ENCODE measurements around the gene TMEM38A.
A peak's percentile ranks its signal among the peaks of the same experiment; 100 is the strongest.
"Not testable (repeated sequence)": the region's sequence is repeated elsewhere in the genome, so short reads cannot be mapped to it uniquely, and the experiment has no call there.

Gene TMEM38A

DNA sequence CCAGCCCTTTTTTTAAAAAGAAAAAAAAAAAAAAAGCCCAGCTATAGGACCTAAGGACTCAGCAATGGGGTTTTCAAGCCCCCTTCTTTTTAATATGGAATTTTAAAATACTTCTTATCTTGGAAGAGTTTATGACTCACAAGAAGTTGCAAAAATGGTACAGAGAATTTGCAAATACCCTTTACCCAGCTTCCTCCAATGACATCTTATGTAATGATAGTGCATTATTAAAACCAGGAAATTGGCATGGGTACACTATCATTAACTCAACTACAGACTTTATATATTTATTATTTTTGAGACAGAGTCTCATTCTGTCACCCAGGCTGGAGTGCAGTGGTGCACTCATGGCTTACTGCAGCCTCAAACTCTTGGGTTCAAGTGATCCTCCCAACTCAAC, 16.1 kb downstream of the TMEM38A start:
- DNase-seq (ENCODE audit: low read depth, low spot score): no peak

DNA sequence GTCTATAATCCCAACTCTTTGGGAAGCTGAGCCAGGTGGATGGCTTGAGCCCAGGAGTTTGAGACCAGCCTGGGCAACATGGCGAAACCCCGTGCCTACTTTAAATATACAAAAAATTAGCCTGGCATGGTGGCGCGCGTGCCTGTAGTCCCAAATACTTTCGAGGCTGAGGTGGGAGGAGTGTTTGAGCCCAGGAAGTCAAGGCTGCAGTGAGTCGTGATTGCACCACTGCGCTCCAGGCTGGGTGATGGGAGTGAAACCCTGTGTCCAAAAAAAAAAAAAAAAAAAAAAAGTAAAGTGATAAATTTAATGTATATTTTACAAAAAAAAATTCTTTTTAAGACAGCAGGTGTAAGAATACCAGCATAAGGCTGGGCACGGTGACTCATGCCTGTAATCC, 17.6 kb downstream of the TMEM38A start:
- no peak for DNase-seq (ENCODE audit: low read depth, low spot score)

DNA sequence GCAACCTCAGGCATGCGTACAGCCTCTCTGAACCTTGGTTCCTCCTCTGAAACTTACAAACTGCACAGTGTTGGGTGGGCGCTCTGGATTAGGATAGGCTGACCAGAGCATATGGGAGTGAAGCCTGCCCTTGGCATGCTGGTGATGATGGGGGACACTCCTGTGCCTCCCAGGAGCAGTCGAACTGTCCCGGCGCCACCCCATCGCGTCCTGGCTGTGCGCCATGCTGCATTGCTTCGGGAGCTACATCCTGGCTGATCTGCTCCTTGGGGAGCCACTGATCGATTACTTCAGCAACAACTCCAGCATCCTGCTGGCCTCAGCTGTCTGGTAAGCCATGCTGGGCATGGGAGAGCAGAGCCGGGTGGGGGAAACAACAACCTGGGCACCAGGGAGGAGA, 18.9 kb downstream of the TMEM38A start:
- no peak for DNase-seq (ENCODE audit: low read depth, low spot score)

DNA sequence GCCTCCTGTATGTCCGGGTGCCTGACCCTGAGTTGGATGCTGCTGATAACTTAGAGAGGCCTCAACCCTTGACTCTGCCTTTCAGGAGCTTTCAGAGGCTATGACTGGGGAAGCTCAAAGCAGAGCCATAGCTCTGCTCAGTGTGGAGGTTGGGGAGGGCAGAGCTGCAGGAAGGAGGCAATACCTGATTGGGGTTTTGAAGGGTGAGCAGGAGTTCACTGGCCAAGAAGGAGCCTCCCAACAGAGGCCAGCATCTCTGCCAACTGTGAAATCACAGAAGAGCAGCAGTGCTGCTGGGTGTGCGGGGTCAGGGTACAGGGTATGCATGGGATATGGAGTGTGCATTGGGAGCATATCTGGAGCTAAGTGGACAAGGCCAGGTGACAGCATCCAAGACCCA, 21.6 kb downstream of the TMEM38A start:
- no peak for DNase-seq (ENCODE audit: low read depth, low spot score)

DNA sequence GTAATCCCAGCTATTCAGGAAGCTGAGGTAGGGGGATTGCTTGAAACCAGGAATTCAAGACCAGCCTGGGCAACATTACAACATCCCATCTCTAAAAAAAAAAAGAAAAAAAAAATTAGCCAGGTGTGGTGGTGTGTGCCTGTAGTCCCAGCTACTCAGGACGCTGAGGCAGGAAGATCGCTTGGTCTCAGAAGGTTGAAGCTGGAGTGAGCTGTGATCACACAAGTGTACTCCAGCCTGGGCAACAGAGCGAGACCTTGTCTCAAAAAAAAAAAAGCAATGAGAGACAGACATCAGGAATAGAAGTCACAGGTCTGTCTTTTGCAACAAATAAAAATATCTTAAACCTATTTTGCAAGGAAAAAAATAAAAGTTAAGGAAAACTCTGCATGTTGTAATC, 23.3 kb downstream of the TMEM38A start:
- DNase-seq (ENCODE audit: low read depth, low spot score): no peak

DNA sequence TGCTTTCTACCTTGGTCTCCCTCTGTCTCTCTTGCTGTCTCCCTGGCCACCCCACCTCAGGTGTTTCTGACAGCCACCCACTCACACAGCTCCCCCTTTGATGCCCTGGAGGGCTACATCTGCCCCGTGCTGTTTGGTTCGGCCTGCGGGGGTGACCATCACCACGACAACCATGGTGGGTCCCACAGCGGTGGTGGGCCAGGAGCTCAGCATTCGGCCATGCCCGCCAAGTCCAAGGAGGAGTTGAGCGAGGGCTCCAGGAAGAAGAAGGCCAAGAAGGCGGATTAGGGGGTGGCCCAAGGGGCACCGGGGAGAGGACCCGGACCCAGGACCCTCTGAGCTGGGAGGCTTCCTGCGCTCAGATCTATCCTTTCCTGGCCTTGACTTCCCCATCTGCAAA, 27.1 kb downstream of the TMEM38A start:
- DNase-seq (ENCODE audit: low read depth, low spot score): no peak

DNA sequence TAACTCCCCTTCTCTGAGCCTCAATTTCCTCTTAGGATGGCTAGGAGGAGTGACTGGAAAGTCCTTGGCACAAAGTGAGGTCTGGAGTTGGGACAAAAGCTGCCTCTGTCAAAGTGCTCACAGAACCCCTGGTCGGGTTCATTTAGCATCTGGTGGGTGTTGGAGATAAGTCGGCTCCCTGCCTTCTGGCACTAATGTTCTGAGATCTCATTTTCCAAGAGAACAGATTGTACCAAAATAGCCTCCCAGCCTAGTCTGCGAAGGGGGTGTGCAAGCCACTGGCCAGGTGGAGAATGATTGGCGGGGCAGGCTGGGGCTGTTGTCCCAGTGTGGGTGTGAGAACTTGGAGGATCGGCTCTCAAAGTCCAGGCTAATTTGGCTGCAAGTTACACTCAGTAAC, 38.0 kb downstream of the TMEM38A start:
- DNase-seq (ENCODE audit: low read depth, low spot score): no peak

DNA sequence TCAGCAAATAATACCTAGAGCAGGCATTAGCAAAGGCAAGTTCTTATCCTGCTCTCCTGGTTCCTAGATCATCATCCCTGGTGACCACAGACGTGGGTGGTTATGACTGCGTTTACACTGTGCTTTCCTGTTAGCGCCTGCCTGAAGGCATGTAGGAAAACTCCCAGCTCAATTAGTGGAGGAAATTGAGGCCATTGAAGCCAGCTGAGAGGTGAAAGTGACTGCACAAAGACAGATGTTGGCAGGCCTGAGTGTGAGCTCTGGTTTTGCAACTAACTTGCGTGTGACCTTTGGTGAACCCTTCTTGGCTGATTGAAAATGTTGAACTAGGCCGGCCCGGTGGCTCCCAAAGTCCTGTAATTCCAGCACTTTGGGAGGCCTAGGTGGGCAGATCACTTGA, 41.2 kb downstream of the TMEM38A start:
- DNase-seq (ENCODE audit: low read depth, low spot score): no peak

DNA sequence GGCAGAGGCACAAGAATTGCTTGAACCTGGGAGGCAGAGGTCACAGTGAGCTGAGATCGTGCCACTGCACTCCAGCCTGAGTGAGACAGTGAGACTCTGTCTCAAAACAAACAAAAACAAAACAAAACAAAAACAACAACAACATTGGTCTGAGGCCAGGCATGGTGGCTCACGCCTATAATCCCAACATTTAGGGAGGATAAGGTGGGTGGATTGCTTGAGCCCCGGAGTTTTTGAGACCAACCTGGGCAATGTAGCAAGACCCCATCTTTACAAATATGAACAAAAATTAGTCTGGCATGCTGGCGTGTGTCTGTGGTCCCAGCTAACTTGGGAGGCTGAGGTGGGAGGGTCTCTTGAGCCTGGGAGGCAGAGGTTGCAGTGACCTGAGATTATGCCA, 42.7 kb downstream of the TMEM38A start:
- no peak for DNase-seq (ENCODE audit: low read depth, low spot score)

DNA sequence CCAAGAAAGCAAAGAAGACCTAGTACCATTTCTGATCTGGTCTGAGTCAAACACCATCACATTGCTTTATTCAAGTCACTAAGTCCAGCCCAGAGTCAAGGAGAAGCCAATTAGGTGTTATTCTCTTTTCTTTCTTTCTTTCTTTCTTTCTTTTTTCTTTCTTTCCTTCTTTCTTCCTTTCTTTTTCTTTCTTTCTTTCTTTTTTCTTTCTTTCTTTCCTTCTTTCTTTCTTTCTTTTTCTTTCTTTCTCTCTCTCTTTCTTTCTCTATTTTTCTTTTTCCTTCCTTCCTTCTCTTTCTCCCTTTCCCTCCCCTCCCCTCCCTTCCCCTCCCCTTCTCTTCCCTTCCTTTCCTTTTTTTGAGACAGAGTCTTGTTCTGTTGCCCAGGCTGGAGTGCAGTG, 49.9 kb downstream of the TMEM38A start:
- not testable (repeated sequence) for DNase-seq (ENCODE audit: low read depth, low spot score)

DNA sequence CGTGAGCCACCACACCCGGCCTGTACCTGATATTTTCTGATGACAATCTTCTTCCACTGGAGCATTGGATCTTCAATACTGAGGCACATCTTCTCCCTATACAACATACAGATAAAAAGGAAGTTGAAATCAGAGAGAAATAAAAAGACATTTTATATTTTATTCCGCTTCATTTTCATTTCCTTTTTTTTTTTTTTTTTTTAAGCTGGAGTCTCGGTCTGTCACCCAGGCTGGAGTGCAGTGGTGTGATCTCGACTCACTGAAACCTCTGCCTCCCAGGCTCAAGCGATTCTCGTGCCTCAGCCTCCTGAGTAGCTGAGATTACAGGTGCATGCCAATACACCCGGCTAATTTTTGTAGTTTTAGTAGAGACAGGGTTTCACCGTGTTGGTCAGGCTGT, 51.4 kb downstream of the TMEM38A start:
- not testable (repeated sequence) for DNase-seq (ENCODE audit: low read depth, low spot score)

DNA sequence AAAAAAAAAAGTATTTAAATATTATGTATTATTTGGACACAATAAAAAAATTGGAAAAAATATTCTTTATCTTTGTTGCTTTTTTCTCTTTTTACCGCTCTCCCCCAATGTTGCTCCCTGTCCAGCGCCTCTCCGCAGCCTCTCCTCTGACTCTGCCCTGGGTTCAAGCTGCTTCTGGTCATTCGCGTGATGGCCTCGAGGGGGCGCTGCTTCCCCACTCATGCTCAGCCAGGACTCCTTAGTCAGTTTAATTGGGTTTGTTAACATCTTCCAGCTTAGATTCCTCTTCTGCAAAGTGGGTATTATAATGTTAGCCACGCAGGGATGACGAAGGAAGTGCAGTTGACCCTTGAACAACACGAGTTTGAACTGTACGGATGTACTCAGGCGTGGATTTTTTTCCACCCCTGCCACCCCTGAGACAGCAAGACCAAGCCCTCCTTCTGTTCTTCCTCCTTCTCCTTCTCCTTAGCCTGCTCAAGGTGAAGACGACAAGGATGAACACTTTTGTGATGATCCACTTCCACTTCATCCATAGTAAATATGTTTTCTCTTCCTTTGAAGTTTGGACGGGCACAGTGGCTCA, 53.9 kb downstream of the TMEM38A start:
- no peak for DNase-seq (ENCODE audit: low read depth, low spot score)

DNA sequence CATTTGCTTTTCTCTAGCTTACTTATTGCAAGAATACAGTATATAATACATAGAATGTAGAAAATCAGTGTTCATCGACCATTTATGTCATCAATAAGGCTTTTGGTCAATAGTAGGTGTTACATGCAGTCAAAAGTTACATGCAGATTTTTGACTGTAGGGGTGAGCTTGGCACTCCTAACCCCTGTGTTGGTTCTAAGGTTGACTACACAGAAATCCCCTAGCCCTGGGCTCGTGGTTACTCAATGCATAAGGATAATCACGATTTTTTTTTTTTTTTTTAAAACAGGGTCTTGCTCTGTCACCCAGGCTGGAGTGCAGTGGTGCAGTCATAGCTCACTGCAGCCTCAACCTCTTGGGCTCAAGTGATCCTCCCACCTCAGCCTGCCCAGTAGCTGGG, 54.7 kb downstream of the TMEM38A start:
- no peak for DNase-seq (ENCODE audit: low read depth, low spot score)

DNA sequence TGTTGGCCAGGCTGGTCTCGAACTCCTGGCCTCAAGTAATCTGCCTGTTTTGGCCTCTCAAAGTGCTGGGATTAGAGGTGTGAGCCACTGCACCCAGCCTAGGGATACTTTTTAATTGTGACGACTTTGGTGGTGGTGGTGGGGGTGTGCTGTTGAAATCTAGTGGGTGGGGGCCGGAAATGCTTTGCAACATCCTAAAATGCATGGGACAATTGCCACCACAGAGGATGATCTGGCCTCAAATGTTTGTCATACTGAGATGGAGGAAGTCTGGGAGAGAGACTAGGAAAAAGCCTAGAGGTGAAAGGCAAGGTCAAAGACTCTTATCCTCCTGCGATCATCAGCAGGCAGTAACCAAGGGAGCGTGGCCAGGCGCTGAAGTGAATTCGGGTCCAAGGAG, 60.1 kb downstream of the TMEM38A start:
- DNase-seq (ENCODE audit: low read depth, low spot score): no peak

DNA sequence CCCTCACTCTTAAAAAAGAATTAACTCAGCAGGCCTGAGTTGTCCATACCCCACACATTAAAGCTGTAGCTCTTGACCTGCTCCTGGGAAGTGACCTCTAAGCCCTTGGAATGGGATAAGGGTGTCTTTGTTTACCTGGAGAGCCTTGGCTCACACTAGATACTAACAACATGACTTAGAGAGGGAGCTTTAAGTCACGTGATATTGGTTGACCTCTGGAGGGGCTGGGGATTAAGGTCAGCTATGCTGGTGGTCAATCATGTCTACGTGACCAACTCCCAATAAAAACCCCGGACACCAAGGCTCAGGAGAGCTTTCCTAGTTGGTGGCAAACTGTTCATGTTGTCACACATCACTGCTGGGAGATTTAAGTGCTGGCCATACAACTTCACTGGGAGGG, 61.7 kb downstream of the TMEM38A start:
- DNase-seq (ENCODE audit: low read depth, low spot score): no peak

DNA sequence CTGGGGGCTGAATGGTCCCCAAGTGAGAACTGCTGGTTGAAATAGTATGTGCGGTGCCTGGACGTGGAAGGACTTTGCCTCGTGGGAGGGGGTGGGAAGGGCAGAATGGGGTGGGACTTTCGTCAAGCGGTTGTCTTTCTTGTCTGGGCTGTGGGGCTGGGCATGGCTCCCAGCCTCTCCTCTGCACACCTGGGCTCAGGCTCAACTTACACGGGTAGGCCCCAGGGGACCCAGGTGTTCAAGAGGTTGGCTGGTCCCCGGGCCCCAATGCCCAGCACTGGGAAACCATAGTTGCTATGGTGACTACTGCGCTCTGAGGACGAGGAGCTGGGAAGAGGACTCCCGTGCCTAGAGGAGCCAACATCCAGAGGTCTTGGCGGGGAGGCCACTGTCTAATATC, 66.0 kb downstream of the TMEM38A start:
- no peak for DNase-seq (ENCODE audit: low read depth, low spot score)

DNA sequence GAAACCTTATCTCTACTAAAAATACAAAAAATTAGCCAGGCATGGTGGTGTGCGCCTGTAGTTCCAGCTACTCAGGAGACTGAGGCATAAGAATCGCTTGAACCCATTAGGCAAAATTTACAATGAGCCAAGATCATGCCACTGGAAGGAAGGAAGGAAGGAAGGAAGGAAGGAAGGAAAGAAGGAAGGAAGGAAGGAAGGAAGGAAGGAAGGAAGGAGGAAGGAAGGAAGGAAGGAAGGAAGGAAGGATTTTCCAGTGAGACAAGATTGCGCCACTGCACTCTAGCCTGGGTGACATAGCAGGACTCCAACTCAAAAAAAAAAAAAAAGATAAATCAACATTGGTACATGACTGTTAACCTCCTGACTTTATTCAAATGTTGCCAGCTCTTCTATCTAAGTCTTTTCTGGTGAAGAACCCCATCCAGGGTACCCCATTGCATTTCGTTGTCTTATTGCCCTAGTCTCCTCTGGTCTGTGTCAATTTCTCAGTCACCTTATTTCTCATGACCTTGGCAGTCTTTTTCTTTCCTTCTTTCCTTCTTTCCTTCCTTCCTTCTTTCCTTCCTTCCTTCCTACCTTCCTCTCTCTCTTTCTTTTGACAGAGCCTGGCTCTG, 74.8 kb downstream of the TMEM38A start:
- DNase-seq (ENCODE audit: low read depth, low spot score): not testable (repeated sequence)

DNA sequence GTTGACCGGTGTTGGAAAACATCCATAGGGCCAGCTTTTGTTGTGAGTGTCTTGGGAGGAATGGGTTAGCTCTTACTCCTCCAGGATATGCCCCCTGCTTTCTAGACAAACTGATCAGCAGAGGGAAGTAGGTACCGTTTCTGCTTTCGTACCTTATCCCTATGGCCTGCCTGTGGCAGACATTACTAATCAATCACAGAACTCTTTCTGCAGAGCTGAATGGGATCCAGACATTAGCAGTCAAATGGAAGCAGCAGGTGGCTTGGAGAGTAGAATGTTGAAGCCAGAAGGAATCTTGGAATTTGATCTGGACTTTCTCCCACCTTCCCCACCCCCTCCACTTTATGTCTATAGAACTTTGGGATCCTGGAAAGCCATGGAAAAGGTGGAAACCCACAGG, 75.8 kb downstream of the TMEM38A start:
- DNase-seq (ENCODE audit: low read depth, low spot score): peak; percentile 35

DNA sequence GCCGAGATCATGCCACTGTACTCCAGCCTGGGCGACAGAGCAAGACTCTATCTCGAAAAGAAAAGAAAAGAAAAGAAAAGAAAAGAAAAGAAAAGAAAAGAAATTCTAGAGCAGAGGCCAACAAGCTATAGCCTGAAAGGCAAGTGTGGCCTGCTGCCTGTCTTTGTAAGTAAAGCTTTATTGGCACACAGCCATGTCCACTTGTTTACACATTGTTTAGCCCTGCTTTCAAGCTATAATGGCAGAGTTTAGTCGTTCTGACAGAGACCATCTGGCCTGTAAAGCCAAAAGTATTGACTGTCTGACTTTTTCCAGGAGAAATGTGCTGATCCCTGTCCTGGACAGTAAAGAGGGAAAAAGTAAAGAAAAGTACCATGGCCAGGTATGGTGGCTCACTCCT, 77.0 kb downstream of the TMEM38A start:
- no peak for DNase-seq (ENCODE audit: low read depth, low spot score)

DNA sequence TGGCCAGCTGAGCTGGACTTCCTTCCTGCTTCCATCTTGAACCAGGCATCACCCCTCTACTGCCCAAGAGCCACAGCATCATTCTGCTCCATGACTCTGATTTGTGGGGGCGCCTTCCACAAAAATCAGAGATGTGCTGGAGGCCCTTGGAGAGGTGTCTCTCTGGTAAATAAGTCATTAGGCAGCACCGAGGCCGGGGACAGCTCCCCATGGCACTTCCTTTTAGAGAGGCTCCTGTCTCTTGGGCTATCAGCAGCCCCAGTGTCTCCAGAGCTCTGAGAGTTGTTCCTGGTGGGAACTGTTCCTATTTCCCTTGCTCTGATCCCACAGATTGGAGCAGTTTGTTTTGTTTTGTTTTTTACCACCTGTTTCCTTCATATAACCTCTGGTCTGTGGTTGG, 78.6 kb downstream of the TMEM38A start:
- DNase-seq (ENCODE audit: low read depth, low spot score): no peak
